GM19099 (cell line): Measurements from ENCODE around the gene FCHO1.

Source experiments
- POLR2A ChIP-seq: IDR thresholded peaks from 3 replicates; pipeline ENCODE4 v1.6.1; 2011; ENCODE audit warnings: low read depth; ENCODE audit not compliant: insufficient read length; ENCODE audit errors: extremely low read depth

The FCHO1 gene

DNA sequence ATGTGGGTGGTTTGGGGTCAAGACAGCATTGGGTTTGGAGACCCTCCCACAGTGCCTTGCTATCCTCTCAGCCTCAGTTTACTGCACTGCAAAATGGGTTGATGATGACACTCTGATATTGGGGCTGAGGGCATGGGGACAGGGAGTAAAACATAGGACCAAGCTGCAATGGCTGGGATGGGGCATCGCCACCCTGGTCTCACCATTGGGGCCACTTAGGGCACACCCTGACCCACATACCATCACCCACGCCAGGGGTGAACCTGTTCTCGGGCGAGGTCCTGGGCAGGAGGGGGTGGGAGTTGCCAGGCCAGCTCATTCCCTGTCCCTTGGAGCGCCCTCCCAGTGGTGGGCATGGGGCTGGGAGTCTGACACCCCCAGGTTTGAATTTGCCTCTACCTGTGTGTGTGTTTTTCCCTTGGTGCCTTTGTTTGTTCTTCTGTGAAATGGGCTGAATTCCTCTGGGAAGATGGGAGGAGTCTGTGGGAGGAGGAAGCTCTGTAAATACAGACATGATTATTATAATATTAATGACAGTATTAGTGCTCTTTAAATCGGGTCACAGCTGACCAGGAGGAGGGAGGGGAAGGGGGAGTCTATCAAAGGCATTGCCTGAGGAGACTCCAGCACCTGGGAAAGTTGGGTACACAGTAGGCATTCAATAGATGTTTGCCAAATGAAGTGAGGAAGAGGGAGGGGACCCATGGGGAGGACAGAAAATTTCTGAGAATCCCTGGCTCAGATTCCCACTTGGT is 2.2 kb upstream of the FCHO1 start:
- no peak for TF ChIP-seq POLR2A

DNA sequence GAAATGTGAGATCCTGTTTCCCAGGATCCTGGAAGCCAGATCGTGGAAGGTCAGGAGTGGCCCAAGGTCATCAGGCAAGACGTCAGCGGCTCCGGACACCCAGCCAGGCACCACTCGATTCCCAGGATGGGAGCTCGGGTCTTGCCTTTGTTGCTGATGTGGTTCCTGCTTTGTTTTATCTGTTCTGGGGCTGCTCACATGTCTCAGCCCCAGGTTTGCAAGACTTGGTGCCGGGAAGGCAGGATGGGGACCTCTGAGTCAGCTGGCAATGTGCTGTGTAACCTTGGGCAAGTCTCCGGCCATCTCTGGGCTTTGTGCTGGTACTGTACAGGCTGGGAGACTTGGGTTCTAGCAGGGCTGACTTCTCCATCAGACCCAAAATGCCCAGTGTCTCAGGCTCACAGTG is 1.4 kb upstream of the FCHO1 start:
- TF ChIP-seq POLR2A, result no peak

DNA sequence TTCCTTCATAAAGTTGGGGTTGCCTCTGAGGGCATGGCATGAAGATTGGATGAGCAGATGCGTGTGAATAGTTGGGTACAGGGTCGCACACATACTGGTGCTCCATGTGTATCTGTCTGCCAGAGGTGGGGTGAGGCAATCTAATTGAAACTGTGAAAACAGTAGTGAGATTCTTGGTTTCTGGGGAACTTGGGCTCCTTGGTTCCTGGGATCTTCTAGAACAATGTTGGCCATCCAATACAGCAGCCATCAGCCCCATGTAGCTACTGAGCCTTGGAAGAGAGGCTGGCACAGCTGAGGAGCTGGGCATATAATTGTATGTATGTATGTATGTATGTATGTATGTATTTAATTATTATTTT is 616 bp downstream of the FCHO1 start:
- TF ChIP-seq POLR2A, result no peak

DNA sequence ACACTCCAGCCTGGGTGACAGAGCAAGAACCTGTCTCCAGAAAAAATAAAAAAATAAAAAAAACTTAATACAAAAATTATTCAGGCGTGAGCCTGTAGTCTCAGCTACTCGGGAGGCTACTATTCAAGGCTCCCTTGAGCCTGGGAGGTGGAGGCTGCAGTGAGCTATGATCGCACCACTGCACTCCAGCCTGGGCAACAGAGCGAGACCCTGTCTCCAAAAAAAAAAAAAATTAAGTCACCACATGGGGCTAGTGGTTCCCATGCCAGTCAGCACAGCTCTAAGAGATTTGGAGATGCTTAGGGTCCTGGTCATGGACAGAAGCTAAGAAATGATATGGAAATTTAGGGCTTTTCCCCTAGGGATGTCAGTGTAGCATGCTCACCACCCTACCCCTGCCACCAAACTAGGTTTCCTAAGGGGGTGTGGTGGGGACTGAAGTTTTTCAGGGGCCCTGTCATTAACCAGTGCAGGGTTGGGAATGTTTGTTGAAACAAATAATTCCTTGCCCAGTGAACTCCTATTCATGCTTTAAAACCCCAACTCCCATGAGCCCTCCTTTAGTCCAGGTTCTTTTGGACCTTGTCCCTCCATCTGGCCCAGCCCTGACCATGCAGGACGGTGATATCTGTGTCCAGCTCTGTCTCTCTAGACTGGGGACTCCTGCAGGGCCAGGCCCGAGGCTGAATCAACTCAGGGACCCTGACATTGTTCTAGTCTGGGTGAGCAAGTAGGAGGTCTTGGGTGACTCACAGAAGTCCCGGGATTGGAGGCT is 1.8 kb downstream of the FCHO1 start:
- TF ChIP-seq POLR2A, result no peak

DNA sequence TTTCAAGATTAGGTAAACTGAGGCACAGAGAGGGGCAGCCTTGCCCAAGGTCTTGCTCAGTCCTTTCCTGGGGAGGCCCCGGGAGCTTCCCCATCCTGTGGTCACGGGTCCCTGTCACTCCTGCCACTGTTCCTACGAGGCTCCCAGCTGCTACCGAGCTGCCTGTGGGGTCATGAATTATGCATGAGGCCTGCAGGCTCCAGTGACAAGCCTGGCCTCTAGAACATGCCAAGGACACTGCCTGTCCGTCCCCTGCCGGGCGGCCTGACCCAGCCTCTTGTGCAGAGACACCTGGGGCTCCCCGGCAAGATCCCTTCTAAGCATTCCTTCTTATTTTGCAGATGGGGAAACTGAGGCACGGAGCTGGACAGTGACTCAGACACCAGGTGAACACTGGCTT is 2.7 kb downstream of the FCHO1 start:
- TF ChIP-seq POLR2A, result no peak

DNA sequence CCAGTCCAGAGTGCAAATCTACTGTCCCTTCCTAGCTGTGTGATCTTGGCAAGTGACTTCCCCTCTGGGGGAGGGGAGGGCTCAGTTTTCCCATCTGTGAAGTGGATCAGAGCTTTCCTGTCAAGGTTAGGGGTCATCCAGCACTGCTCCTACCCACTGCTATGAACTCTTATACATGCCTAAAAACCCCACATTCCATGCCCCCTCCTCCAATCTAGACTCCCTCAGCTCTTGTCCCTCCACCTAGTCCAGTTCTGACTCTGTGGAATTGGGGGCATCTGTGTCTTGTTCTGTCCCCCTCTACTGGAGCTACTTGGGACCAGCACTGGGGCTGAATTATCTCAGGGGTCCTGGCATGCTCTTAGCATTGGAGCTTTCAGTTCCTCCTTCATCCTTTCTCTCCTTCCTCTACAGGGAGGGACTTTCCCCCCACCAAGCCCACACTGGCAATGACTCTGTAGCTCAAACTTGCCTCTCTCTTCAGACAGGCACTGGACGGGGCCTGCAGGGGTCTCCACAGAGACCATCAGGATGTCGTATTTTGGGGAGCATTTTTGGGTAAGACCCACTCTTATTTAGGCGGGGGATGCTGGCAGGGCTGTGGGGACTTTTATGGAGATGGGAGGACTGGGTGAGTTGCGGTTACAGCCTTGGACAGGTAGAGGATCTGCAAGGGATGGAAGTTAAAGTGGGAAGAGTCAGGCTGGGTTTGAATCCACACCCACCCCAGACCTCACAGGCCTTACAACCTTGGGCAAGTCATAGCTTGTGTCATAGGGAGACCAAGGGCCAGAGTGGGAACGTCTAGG is 3.6 kb downstream of the FCHO1 start:
- TF ChIP-seq POLR2A, result no peak

DNA sequence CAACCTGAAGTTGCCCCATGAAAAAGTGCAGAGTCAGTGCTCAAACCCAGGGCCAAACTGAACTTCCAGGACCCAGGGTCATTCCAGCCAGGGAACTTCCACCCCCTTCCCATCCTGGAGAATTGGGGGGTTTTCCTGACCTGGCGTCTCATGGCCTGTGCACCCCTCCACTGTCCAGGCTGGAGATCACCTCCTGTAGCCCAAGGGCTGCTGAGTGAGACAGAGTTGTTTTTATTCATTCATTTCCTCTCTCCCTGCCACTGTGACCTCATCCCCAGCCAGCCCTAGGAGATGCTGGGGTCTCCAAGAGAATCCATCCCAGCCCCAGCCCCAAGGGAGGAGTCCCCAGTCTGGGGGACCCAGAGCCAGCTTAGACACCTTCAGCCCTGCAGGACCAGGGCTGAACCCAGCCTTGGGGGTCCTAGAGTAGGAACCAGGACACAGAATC is 4.2 kb downstream of the FCHO1 start:
- no peak for TF ChIP-seq POLR2A

DNA sequence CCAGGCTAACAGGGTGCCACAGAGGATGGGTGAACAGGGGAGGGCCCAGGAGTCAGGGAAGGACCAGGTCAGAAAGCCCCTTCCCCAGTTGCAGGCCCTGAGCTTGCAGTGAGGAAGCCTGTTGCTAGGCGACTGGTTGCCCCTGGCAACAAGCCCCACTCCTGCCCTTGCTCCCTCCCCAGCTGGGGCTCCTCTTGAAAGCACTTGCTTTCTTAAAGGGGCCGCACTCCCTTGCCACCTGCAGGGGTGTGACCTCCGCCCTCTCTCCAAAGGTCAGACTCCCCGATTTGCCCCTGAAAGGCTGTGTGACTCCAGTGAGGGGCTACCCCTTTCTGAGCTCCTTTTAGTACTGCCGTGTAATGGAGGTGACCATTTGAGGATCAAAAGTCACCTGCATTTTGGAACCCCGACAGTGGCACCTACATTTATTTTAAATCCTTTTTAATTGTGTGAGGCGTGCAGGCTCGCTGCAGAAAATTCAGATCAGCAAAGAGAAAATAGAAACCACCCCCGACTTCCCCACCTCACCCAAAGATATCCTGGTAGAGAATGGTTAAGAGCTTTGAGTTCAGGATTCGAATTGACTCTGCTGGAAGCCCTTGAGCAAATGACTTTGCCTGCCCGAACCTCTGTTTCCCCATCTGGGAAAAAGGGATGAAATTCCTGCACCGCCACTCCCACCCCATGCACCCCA is 4.8 kb downstream of the FCHO1 start:
- TF ChIP-seq POLR2A, result no peak

DNA sequence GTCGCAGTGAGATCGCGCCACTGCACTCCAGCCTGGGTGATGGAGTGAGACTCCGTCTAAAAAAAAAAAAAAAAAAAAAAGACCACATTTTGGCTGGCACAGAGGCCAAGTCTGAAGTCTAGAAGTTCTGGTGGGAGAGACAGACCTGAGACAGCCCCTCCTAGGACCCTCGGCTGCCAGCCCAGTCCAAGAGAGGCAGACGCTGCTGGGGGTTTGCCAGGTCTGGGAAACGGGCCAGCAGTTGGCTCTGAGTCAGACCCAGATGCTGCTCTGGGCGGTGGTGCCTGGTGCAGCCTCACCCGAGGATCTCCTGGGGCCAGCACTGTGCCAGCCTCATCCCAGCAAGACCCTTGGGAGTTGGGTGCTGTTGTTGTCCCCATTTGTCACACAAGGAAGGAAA is 5.8 kb downstream of the FCHO1 start:
- TF ChIP-seq POLR2A, result no peak

DNA sequence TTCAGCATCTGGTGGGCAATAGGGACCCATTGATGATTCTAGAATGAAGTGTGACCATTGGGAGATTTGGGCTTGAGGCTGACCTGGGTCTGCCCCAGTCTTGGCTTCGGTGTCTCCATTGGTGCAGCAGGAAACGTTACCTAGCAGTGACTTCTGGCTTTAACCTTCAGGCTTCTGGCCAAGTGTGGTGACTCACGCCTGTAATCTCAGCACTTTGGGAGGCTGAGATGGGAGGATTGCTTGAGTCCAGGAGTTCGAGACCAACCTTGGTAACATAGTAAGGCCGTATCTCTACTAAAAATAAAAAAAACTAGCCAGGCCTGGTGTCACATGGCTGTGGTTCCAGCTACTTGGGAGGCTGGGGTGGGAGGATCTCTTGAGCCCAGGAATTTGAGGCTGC is 7.2 kb downstream of the FCHO1 start:
- no peak for TF ChIP-seq POLR2A

DNA sequence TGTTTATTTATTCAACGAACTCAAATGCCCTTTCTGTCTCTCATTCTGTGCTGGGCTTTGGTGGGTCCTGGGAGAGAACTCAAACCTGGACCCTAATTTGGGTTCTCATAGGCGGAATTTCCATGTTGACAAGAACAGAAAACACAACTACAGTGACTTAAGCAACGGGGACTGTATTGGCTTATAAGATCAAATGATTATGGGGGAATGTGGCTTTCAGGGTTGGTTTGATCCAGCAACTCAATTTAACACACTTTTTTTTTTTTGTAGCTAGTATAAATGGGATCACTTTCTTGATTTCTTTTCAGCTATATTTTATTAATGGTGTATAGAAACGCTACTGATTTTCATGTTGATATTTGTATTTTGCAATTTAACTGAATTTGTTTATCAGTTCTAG is 9.9 kb downstream of the FCHO1 start:
- no peak for TF ChIP-seq POLR2A

DNA sequence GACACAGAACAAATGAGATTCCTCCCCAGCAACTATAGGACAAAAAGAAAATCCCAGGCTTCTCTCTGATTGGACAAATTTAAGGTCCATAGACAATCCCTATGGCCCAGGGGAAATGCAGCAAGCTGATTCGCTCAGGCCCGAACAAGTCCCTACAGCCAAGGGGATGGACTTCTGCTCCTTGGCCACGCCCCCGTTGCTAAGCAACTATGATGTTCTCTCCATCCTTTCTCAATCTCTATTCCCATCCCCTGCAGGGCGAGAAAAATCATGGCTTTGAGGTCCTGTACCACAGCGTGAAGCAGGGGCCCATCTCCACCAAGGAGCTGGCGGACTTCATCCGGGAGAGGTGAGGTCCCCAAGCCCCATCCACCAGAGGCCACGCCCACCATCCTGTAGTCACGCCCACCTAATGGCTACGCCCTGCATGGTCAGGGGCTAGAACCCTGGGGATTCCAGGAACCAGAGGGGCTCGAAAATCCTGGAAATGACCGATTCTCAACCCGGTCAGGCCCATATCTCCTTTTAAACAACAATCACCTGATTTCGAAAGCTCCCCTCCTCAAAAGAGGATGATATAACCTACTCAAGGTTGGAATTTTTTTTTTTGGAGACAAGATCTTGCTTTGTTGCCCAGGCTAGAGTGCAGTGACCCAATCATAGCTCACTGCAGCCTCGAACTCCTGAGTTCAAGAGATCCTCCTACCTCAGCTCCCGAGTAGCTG is 11.4 kb downstream of the FCHO1 start:
- no peak for TF ChIP-seq POLR2A

DNA sequence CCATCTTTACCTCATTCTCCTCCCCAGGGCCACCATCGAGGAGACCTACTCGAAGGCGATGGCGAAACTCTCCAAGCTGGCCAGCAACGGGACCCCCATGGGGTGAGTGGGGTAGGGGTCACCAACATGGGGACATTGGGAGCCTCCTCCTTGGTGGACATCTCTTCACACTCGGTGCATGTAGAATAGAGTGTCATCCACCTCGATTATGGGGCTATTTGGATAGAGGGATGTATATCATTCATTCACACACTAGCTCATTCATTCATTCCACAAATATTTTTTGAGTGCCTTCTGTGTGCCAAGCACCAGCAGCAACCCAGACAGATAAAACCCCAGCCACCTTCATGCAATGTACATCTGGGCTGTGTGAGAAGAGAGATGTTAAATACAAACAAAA is 13.1 kb downstream of the FCHO1 start:
- no peak for TF ChIP-seq POLR2A

DNA sequence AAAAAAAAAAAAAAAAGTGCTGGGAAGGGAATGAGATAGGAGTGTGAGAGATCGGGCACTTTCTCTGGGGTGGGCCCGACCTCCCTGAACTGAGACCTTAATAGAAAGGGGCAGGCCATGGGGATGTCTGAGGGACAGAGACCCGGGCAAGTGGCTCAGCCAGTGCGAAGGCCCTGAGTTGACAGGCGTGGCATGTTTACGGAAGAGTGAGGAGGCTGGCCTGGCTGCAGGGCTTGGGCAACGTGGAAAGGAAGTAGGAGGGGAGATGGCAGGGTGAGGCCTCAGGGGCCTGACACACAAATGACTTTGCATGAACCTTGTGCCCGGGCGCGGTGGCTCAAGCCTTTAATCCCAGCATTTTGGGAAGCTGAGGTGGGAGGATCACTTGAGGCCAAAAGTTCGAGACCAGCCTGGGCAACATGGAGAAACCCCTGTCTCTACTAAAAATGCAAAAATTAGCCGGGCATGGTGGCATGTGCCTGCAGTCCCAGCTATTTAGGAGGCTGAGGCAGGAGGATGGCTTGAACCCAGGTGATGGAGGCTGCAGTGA is 13.9 kb downstream of the FCHO1 start:
- no peak for TF ChIP-seq POLR2A
